HL-60 (cell line): ENCODE measurements around the gene TNRC6A.
"Not testable (repeated sequence)": the region's sequence is repeated elsewhere in the genome, so short reads cannot be mapped to it uniquely, and the experiment has no call there.

Experiments used
- DNase-seq, 2 experiments: peaks; one replicate each; pipeline ENCODE4 v3.0.0-alpha.2; 2010 to 2020; ENCODE audit warnings: low read depth in 1 of 2, low spot score in 1 of 2
- H3K27ac ChIP-seq: fragments of 250-450 bp; sonication (Bioruptor Pico); replicated peaks from 2 replicates; pipeline ENCODE4 v1.5.1; 2020; ENCODE audit warnings: mild to moderate bottlenecking, moderate library complexity
- H3K27me3 ChIP-seq: fragments of 250-450 bp; sonication (Bioruptor Pico); 2 replicates; pipeline ENCODE4 v1.5.1; 2021; ENCODE audit warnings: mild to moderate bottlenecking, moderate library complexity; ENCODE audit not compliant: insufficient read depth, poor library complexity, severe bottlenecking
- H3K4me3 ChIP-seq: replicated peaks from 2 replicates; pipeline ENCODE4 v1.5.1; 2011; ENCODE audit warnings: mild to moderate bottlenecking, control low read depth, low read length; ENCODE audit not compliant: insufficient read depth
- CTCF ChIP-seq: IDR thresholded peaks from one replicate; pipeline ENCODE4 v1.5.1; 2011; ENCODE audit warnings: low read length, control low read depth, inconsistent platforms; ENCODE audit not compliant: insufficient read depth
- GABPA ChIP-seq: IDR thresholded peaks from 2 replicates; pipeline ENCODE4 v1.6.1; 2012; ENCODE audit warnings: low read depth
- POLR2AphosphoS5 ChIP-seq: IDR thresholded peaks from 2 replicates; pipeline ENCODE4 v1.6.1; 2012; ENCODE audit warnings: low read depth
- REST ChIP-seq: IDR thresholded peaks from 2 replicates; pipeline ENCODE4 v1.6.1; 2012; ENCODE audit warnings: low read depth; ENCODE audit not compliant: insufficient replicate concordance
- SPI1 ChIP-seq: IDR thresholded peaks from 2 replicates; pipeline ENCODE4 v1.6.1; 2012; ENCODE audit warnings: low read depth, mild to moderate bottlenecking, borderline replicate concordance

Gene TNRC6A

GRCh38 chr16:24749310-24749709 is 19.9 kb downstream of the TNRC6A start:
- no peak for DNase-seq
- no peak for TF ChIP-seq REST
- no peak for TF ChIP-seq GABPA
- no peak for TF ChIP-seq CTCF
- TF ChIP-seq POLR2AphosphoS5, result no peak
- no peak for TF ChIP-seq SPI1
- Histone ChIP-seq H3K27ac (no peak overlapping the region), H3K27me3 (no peaks in the 10 kb centered on the region), H3K4me3 (no peak overlapping the region)

GRCh38 chr16:24749872-24750271 is 20.4 kb downstream of the TNRC6A start:
- not testable (repeated sequence) for H3K27me3 ChIP-seq, H3K4me3 ChIP-seq, DNase-seq, H3K27ac ChIP-seq

GRCh38 chr16:24753000-24753399 is 23.5 kb downstream of the TNRC6A start:
- TF ChIP-seq POLR2AphosphoS5 (no peak), CTCF (no peak), GABPA (no peak), SPI1 (no peak), REST (no peak)
- H3K27me3 ChIP-seq, result no peaks in the 10 kb centered on the region
- DNase-seq, result no peak
- H3K27ac ChIP-seq, result no peak overlapping the region
- H3K4me3 ChIP-seq, result no peak overlapping the region

GRCh38 chr16:24753437-24753836 is 24.0 kb downstream of the TNRC6A start:
- DNase-seq, result no peak
- Histone ChIP-seq H3K27ac (no peak overlapping the region), H3K4me3 (no peak overlapping the region), H3K27me3 (no peaks in the 10 kb centered on the region)
- TF ChIP-seq CTCF (no peak), REST (no peak), GABPA (no peak), POLR2AphosphoS5 (no peak), SPI1 (no peak)
